ENCODE data around the gene ACOXL. TPM values are rescaled to one million over a fixed set of nuclear protein-coding genes. Genes with fewer than 3 reads are reported as not detected.

The ACOXL gene
- total and polyA plus RNA-seq, 9 of the 15 experiments (the other 6 are each of a cell fraction or from before 2014, with no cell fraction given): 0.31 to 0.56 TPM; not detected in 7

DNA sequence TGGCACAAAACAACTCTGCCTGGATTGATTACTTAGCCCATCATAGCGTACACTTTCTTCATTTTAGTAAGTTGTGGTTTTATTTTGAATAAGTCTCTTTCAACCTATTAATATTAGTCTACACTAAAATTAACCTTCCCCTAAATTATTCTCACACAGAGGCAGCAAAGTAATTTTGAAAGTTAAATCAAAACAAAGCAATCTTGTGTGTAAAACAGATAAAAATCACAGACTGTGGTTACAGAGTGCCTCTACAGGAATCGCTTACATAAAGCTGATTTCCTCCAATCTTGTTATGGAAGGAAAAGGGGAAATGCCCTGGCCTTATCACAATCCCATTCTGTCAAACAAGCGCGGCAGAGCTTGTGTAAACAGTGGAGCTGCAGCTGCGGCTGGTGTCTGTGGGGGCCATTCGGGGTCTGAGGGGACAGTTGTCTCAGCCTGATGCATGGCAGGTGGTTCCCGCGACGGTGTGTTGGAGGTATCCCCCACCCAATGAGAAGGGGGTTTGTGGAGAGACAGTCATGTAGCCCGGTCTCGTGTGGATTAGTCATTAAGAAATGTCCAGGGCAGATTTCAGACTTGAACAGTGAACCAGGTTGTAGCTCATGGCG lies 430.5 kb downstream of the ACOXL start (continued):
- TF ChIP-seq, protein P1, sequence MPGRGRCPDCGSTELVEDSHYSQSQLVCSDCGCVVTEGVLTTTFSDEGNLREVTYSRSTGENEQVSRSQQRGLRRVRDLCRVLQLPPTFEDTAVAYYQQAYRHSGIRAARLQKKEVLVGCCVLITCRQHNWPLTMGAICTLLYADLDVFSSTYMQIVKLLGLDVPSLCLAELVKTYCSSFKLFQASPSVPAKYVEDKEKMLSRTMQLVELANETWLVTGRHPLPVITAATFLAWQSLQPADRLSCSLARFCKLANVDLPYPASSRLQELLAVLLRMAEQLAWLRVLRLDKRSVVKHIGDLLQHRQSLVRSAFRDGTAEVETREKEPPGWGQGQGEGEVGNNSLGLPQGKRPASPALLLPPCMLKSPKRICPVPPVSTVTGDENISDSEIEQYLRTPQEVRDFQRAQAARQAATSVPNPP (IDR thresholded peaks at IDR 0.05; ENCODE audit: borderline replicate concordance, insufficient read depth, insufficient read length): no peak
- TF ChIP-seq CREBBP (IDR thresholded peaks at IDR 0.05; ENCODE audit: low read depth, low read length) (no peak), ZBTB49 (CRISPR knock-in tag; IDR thresholded peaks at IDR 0.05; ENCODE audit: borderline replicate concordance) (no peak), ZZZ3 (IDR thresholded peaks at IDR 0.05) (no peak), ATF6 (CRISPR knock-in tag; IDR thresholded peaks at IDR 0.05) (no peak), ZNF551 (CRISPR knock-in tag; IDR thresholded peaks at IDR 0.05) (no peak), ELK3 (CRISPR knock-in tag; IDR thresholded peaks at IDR 0.05) (no peak), CHD1 (IDR thresholded peaks at IDR 0.05; ENCODE audit: low read length) (no peak), ILK (tag; IDR thresholded peaks at IDR 0.05; ENCODE audit: borderline replicate concordance, low read depth) (no peak), XRCC3 (IDR thresholded peaks at IDR 0.05) (no peak), ZBTB12 (CRISPR knock-in tag; IDR thresholded peaks at IDR 0.05) (no peak), JUN (IDR thresholded peaks at IDR 0.05; ENCODE audit: borderline replicate concordance, low read depth, low read length) (no peak), JUN (CRISPR knock-in tag; IDR thresholded peaks at IDR 0.05; ENCODE audit: borderline replicate concordance) (no peak), STAT5B (CRISPR knock-in tag; IDR thresholded peaks at IDR 0.05) (no peak), FOXO4 (CRISPR knock-in tag; IDR thresholded peaks at IDR 0.05) (no peak)
- TF ChIP-seq, protein P2, sequence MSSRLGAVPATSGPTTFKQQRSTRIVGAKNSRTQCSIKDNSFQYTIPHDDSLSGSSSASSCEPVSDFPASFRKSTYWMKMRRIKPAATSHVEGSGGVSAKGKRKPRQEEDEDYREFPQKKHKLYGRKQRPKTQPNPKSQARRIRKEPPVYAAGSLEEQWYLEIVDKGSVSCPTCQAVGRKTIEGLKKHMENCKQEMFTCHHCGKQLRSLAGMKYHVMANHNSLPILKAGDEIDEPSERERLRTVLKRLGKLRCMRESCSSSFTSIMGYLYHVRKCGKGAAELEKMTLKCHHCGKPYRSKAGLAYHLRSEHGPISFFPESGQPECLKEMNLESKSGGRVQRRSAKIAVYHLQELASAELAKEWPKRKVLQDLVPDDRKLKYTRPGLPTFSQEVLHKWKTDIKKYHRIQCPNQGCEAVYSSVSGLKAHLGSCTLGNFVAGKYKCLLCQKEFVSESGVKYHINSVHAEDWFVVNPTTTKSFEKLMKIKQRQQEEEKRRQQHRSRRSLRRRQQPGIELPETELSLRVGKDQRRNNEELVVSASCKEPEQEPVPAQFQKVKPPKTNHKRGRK (tag; IDR thresholded peaks at IDR 0.05): no peak

Measured in K562 (cell line).